ENCODE measurements around the gene OCA2. TPM values are rescaled to one million over a fixed set of nuclear protein-coding genes. Genes with fewer than 3 reads are reported as not detected.
A peak's percentile ranks its signal among the peaks of the same experiment; 100 is the strongest.

OCA2 gene
- total RNA-seq, 1 donor from 2014 or later: 0.25 TPM

DNA sequence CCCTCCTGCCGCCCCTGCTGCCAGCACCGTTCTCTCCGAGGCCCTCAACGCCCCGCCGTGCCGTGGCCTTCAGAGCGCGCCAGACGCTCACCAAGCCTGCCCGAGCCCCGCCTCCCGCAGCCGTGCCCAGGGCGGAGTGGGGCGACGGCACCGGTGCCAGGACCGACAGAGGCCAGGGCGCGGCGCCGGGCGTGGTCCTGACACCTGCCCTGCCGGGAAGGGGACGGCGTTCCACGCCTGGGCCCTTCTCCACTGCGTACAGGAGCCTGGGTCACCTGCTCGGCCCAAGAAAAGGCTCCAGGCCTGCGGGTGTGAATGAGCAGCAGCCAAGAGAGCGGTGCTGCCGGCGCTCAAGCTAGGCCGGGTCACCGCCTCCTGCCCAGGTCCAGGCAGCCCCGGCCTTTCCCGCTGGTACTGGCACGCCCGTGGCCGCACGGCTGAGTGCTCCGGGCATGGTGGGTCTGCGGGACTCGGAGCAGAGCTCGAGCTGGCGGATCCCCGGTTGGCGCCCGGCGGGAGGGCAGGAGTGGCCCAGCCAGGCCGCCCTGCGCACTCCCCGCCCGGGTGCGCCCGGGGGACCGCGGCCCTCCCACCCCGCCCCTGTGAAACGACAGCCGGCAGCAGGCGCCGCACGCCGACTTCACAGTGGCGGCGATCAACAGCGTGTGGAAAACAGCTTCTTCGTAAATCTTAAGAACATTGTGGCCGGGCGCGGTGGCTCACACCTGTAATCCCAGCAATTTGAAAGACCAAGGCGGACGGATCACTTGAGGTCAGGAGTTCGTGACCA lies 4.2 kb downstream of the OCA2 start:
- no peaks in the 10 kb centered on the region for H3K27me3 ChIP-seq
- intact Hi-C loops (cut with DNase I): no loop called here
- peaks cover 7% of the 10 kb centered on the region for H3K9me3 ChIP-seq
- peaks cover 47% of the 10 kb centered on the region for H3K4me1 ChIP-seq
- no peak for DNase-seq (ENCODE audit: extremely low spot score in 2 of 2)
- H3K27ac ChIP-seq: peak overlapping the region; percentile 54
- H3K36me3 ChIP-seq: no peaks in the 10 kb centered on the region
- H3K4me3 ChIP-seq: peak overlapping the region; percentile 41 to 52
- TF ChIP-seq POLR2AphosphoS5 (IDR thresholded peaks at IDR 0.05; ENCODE audit: insufficient read depth in 1 of 2, low read depth in 1 of 2): peak in 1 of 2 donors; percentile 40
- TF ChIP-seq POLR2A (IDR thresholded peaks at IDR 0.05): no peak
- TF ChIP-seq, protein P1, sequence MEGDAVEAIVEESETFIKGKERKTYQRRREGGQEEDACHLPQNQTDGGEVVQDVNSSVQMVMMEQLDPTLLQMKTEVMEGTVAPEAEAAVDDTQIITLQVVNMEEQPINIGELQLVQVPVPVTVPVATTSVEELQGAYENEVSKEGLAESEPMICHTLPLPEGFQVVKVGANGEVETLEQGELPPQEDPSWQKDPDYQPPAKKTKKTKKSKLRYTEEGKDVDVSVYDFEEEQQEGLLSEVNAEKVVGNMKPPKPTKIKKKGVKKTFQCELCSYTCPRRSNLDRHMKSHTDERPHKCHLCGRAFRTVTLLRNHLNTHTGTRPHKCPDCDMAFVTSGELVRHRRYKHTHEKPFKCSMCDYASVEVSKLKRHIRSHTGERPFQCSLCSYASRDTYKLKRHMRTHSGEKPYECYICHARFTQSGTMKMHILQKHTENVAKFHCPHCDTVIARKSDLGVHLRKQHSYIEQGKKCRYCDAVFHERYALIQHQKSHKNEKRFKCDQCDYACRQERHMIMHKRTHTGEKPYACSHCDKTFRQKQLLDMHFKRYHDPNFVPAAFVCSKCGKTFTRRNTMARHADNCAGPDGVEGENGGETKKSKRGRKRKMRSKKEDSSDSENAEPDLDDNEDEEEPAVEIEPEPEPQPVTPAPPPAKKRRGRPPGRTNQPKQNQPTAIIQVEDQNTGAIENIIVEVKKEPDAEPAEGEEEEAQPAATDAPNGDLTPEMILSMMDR (IDR thresholded peaks at IDR 0.05): no peak

DNA sequence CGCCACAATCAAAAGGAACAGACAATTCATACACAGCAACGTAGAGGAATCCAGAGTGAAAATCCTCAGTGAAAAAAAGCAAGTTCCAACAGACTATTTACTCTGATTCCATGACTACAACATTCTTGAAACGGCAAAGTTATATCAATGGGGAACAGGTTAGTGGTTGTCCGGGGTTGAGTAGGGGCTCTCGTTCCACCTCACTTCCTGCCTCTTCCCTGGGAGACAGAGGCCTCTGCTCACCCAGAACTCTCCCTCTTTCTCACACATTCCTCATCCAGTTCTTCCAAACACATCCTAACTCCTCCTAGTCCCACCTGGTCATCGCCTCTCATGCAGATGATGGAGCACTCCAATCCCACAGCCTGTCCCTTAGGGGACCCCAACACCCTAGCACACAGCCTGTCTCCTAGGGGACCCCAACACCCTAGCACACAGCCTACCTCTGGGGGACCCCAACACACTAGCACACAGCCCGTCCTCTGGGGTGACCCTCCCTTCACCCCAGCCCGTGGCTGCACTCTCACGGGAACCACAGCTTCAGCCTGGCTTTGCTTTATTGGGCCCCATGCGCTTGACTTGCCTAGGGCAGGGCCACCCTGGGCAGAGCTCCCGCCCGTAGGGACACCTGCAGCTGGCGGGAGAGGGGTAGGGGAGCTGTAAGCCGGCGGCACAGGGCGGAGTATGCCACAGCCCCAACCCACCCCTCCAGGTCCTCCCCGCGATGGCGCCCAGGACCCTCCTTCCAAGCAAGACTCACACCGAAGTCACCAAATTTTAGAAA lies 5.2 kb downstream of the OCA2 start:
- peak overlapping the region; percentile 41 to 52 for H3K4me3 ChIP-seq

DNA sequence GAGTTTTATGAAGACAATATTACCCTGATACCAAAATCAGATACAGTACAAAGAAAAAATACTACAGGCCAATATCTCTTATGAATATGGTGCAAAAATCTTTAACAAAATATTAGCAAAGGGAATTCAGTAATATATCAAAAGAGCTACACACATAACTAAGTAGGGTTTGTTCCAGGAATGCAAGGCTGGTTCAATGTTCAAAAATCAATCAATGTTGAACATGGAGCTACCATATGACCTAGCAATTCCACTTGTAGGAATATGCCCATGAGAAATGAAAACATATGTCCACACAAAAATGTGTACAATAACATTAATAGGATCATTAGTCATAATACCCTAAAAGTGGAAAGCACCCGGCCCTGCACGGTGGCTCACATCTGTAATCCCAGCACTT lies 7.8 kb downstream of the OCA2 start:
- no peak for DNase-seq (ENCODE audit: extremely low spot score in 2 of 2)
- Histone ChIP-seq H3K4me3 (no peak overlapping the region), H3K4me1 (peaks cover 21% of the 10 kb centered on the region), H3K36me3 (no peaks in the 10 kb centered on the region), H3K27me3 (no peaks in the 10 kb centered on the region), H3K27ac (no peak overlapping the region), H3K9me3 (peaks cover 7% of the 10 kb centered on the region)
- intact Hi-C loops (cut with DNase I): no loop called here
- TF ChIP-seq, protein P1 (IDR thresholded peaks at IDR 0.05): no peak
- no peak for TF ChIP-seq POLR2AphosphoS5 (IDR thresholded peaks at IDR 0.05; ENCODE audit: insufficient read depth in 1 of 2, low read depth in 1 of 2)
- TF ChIP-seq POLR2A (IDR thresholded peaks at IDR 0.05): no peak

More for the DNA sequence above, 5.2 kb downstream of the OCA2 start:
- intact Hi-C loops (cut with DNase I): no loop called here
- Histone ChIP-seq H3K36me3 (no peaks in the 10 kb centered on the region), H3K27ac (no peak overlapping the region), H3K9me3 (peaks cover 7% of the 10 kb centered on the region), H3K27me3 (no peaks in the 10 kb centered on the region), H3K4me1 (peaks cover 38% of the 10 kb centered on the region)
- TF ChIP-seq, protein P1 (IDR thresholded peaks at IDR 0.05): no peak
- no peak for TF ChIP-seq POLR2A (IDR thresholded peaks at IDR 0.05)
- no peak for TF ChIP-seq POLR2AphosphoS5 (IDR thresholded peaks at IDR 0.05; ENCODE audit: insufficient read depth in 1 of 2, low read depth in 1 of 2)
- no peak for DNase-seq (ENCODE audit: extremely low spot score in 2 of 2)

DNA sequence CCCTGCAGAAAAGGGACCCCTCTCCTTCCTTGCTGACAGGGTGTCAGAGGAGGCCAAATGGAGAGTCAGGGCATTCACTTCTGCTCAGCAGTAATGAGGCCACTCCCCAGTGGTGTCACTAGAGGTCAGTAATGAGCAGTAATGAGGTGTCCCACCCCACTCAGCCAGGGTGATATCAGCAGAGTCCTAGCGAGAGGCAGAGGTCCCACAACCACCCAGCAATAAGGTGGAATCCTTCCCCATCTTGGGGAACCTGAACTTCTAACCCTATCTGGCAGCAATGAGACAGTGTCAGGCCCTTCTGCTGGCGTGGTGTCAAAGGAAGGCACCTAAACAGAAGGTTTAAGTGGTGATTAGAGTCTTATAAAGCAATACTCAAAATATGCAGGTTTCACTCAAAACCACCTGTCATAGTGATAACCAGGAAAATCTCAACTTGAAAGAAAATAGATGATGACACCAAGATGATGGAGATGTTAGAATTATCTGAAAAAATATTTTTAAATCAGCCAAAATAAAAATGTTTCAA lies 12.9 kb downstream of the OCA2 start:
- no peak for DNase-seq (ENCODE audit: extremely low spot score in 2 of 2)
- TF ChIP-seq, protein P1 (IDR thresholded peaks at IDR 0.05): peak; percentile 16 to 44 (median 33)
- TF ChIP-seq POLR2A (IDR thresholded peaks at IDR 0.05) (no peak), POLR2AphosphoS5 (IDR thresholded peaks at IDR 0.05; ENCODE audit: insufficient read depth in 1 of 2, low read depth in 1 of 2) (no peak)
- H3K4me1 ChIP-seq: no peaks in the 10 kb centered on the region
- no peaks in the 10 kb centered on the region for H3K36me3 ChIP-seq
- no peaks in the 10 kb centered on the region for H3K27me3 ChIP-seq
- no peak overlapping the region for H3K27ac ChIP-seq
- H3K9me3 ChIP-seq: peaks cover 3% of the 10 kb centered on the region
- intact Hi-C loops (cut with DNase I): no loop called here
- H3K4me3 ChIP-seq: no peak overlapping the region

Data from vagina (tissue), 2 donors.